ENCODE results near the gene CYP2C9.

Gene CYP2C9

DNA sequence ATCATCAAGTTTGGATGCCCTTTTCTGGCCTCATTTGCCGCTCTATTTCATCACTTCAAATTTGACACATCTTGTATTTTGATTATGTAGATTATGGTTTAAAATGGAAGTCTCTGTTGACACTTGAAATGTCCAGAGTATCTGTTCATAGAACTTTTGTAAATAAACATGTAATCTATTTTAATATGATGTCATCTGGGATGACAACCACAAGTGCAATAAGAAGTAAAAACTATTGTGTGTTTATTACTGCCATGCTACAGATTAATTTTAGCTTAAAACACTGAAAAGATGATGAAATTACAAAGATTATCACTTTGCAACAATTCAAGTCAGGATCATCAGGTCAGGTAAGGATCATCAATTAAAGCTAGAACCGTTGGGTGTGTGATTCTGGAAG lies 100.8 kb downstream of the CYP2C9 start:
- ATAC-seq (no peak), DNase-seq (no peak)

All from stimulated activated naive CD8-positive, alpha-beta T cell treated with anti-CD3 and anti-CD28 coated beads, Interleukin-15, Interleukin-2, amounts not matched to agents 100 U/mL and 50 U/mL, for 24 hours (primary cell).